Suprapubic skin (tissue), 4 donors: ENCODE results near the gene YLPM1. TPM values are rescaled to one million over a fixed set of nuclear protein-coding genes. Genes with fewer than 3 reads are reported as not detected.

Source experiments
- DNase-seq, 2 donors: peaks; one replicate each; pipeline ENCODE4 v3.0.0-alpha.2; 2019; ENCODE audit warnings: low spot score in 2 of 2
- H3K27ac ChIP-seq: fragments of 200-600 bp; sonication (generic); one replicate; pipeline ENCODE4 v1.5.1; 2019
- H3K27me3 ChIP-seq: fragments of 200-600 bp; sonication (generic); one replicate; pipeline ENCODE4 v1.5.1; 2019
- H3K36me3 ChIP-seq: fragments of 200-600 bp; sonication (generic); one replicate; pipeline ENCODE4 v1.5.1; 2019
- H3K4me1 ChIP-seq: fragments of 200-600 bp; sonication (generic); one replicate; pipeline ENCODE4 v1.5.1; 2019
- H3K4me3 ChIP-seq: fragments of 200-600 bp; sonication (generic); one replicate; pipeline ENCODE4 v1.5.1; 2019; ENCODE audit warnings: mild to moderate bottlenecking
- H3K9me3 ChIP-seq: fragments of 200-600 bp; sonication (generic); one replicate; pipeline ENCODE4 v1.5.1; 2019
- EP300 ChIP-seq: sonication (generic); formaldehyde crosslinking; IDR thresholded peaks from one replicate; pipeline ENCODE4 v1.6.1; 2017; ENCODE audit warnings: antibody characterized with exemption
- POLR2A ChIP-seq, 2 donors: fragments of 450-650 bp; IDR thresholded peaks; one replicate each; pipeline ENCODE4 v1.6.1; 2017; ENCODE audit warnings: antibody characterized with exemption in 2 of 2, mild to moderate bottlenecking in 2 of 2, moderate library complexity in 2 of 2
- POLR2AphosphoS5 ChIP-seq, 3 donors: sonication (generic); formaldehyde crosslinking; IDR thresholded peaks; one replicate each; pipeline ENCODE4 v1.6.1; 2017; ENCODE audit warnings: antibody characterized with exemption in 3 of 3
- WGBS: methylation state at CpG from one replicate; pipeline ENCODE4 v1.1.5; 2018; 5-methylcytosine and 5-hydroxymethylcytosine counted together
- total RNA-seq, 4 donors: library from RNA; depleted of rRNA; stranded (reverse); fragments of >200 nt; gene quantifications; one replicate each; pipeline ENCODE4 v1.1.0, GENCODE V29; 2016
- TF ChIP-seq, protein P1 (sequence below), 2 donors: fragments of 200-600 bp in 1 of 2; fragments of 450-650 bp in 1 of 2; sonication (generic) in 1 of 2; IDR thresholded peaks; one replicate each; pipeline ENCODE4 v1.5.1; 2016 to 2019; ENCODE audit warnings: antibody characterized with exemption in 2 of 2, mild to moderate bottlenecking in 1 of 2, moderate library complexity in 1 of 2

The YLPM1 gene
- total RNA-seq, 4 donors from 2014 or later, result 42.9 to 118 (median 58.2) TPM

DNA sequence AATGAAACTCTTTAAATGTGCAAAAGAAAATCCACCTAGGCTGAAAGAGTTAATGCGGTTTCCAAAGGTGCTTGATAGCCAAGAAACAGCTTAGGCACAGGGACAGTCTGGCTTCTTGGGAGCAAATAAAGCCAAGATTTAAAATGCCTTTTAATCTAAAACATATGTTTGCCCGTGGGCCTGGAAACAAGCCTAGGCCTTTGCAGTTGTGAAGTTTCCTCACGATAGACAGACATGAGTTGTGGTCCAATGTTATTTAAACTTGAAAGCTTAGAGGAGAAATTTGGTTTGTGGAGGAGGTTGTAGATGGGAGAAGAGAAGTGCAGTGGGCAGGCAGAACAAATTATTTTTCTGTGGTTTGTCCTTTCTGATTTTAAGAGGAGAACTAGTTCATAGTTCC, 83.1 kb downstream of the YLPM1 start:
- Histone ChIP-seq H3K27ac (no peak overlapping the region), H3K4me1 (peaks cover 20% of the 10 kb centered on the region), H3K9me3 (no peaks in the 10 kb centered on the region), H3K4me3 (no peak overlapping the region), H3K36me3 (no peaks in the 10 kb centered on the region), H3K27me3 (no peaks in the 10 kb centered on the region)
- no peak for DNase-seq
- 32% methylated on average over 3 of the region's 3 CpGs for WGBS
- TF ChIP-seq POLR2AphosphoS5 (IDR thresholded peaks at IDR 0.05) (no peak), EP300 (no peak), POLR2A (IDR thresholded peaks at IDR 0.05) (no peak)
- TF ChIP-seq, protein P1, sequence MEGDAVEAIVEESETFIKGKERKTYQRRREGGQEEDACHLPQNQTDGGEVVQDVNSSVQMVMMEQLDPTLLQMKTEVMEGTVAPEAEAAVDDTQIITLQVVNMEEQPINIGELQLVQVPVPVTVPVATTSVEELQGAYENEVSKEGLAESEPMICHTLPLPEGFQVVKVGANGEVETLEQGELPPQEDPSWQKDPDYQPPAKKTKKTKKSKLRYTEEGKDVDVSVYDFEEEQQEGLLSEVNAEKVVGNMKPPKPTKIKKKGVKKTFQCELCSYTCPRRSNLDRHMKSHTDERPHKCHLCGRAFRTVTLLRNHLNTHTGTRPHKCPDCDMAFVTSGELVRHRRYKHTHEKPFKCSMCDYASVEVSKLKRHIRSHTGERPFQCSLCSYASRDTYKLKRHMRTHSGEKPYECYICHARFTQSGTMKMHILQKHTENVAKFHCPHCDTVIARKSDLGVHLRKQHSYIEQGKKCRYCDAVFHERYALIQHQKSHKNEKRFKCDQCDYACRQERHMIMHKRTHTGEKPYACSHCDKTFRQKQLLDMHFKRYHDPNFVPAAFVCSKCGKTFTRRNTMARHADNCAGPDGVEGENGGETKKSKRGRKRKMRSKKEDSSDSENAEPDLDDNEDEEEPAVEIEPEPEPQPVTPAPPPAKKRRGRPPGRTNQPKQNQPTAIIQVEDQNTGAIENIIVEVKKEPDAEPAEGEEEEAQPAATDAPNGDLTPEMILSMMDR (IDR thresholded peaks at IDR 0.05), result no peak

DNA sequence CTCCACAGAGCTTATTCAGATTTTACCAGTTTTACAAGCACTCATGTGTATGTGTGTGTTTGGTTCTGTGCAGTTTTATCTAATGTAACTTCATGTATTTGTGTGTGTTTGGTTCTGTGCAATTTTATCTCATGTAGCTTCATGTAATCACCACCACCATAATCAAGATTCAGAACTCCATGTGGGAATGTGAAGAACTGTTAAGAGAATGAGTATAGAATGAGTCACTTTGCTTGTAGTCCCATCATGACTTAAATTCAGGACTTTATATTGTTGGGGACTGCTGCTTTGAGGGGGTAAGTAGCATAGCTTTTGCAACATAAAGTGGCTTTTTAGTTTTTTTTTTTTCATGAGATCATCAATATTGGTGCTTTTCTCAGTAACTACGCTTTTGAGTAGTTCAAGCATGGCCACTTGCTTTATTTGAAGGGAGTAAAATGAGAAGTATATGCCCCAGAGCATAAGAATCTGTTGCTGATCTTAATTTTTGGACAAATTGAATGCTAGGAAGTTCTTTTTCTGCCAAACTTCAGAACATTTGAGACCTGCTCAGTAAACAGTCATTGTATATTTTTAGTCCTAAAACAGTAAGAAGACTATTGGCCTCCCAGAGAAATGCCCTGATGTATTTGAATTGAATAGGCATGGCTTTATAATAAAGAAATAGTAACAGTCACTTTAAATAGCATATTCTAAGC, 84.0 kb downstream of the YLPM1 start:
- Histone ChIP-seq H3K4me1 (peaks cover 20% of the 10 kb centered on the region), H3K27me3 (no peaks in the 10 kb centered on the region), H3K9me3 (no peaks in the 10 kb centered on the region), H3K27ac (no peak overlapping the region), H3K36me3 (no peaks in the 10 kb centered on the region), H3K4me3 (no peak overlapping the region)
- TF ChIP-seq POLR2A (IDR thresholded peaks at IDR 0.05), result no peak
- TF ChIP-seq, protein P1 (IDR thresholded peaks at IDR 0.05), result no peak
- 98% methylated on average over 1 of the region's 1 CpG for WGBS
- no peak for DNase-seq

DNA sequence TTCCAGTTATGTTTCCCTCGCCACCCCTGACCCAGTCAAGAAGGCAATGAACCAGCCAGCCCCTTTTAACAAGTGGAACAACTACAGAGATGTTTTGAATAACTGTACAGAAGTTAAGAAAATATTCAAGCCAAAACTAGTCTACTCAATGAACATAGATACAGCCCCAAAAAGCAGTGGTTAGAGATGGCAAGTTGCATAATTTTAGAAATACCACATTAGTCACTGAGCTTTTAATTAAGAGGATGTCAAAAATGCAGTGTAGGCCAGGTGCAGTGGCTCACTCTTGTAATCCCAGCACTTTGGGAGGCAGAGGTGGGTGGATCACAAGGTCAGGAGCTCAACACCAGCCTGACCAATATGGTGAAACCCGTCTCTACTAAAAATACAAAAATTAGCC, 85.7 kb downstream of the YLPM1 start:
- Histone ChIP-seq H3K27ac (no peak overlapping the region), H3K4me3 (no peak overlapping the region), H3K9me3 (no peaks in the 10 kb centered on the region), H3K27me3 (no peaks in the 10 kb centered on the region), H3K4me1 (peaks cover 27% of the 10 kb centered on the region), H3K36me3 (no peaks in the 10 kb centered on the region)
- 93% methylated on average over 2 of the region's 2 CpGs for WGBS
- TF ChIP-seq POLR2AphosphoS5 (IDR thresholded peaks at IDR 0.05) (no peak), POLR2A (IDR thresholded peaks at IDR 0.05) (no peak), EP300 (no peak)
- TF ChIP-seq, protein P1 (IDR thresholded peaks at IDR 0.05), result no peak
- DNase-seq, result no peak

DNA sequence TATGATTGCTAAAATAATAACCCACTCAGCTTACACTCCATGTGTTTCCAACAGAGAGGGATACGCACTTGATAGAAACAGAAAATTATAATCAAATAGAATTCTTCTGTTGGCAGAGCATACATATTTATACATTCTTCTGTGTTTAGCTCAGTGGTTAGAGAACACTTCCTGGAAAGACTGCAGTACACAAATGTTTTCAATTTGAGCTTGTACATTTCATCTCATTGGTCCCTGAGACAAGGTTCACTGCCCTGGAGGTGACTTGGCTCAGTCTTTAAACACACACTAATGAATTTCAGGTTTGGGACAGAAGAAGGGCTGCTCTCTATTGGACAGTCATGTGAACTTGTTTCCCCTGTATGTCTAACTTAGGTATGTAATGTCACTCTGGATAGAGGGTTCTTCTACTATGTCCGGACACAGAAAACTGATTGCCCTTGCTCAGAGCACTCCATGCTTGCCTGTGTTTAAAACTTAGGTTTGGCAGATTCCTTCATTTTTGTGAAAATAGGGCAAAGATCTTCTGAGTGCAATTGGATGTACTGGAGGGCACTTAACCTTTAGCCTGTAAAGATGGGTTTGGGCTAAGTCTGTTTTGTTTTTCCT, 89.9 kb downstream of the YLPM1 start:
- WGBS, result 42% methylated on average over 2 of the region's 2 CpGs
- no peaks in the 10 kb centered on the region for H3K27me3 ChIP-seq
- H3K27ac ChIP-seq, result peak overlapping the region; percentile 28
- no peak for DNase-seq
- no peak overlapping the region for H3K4me3 ChIP-seq
- no peak for TF ChIP-seq EP300
- no peak for TF ChIP-seq POLR2AphosphoS5 (IDR thresholded peaks at IDR 0.05)
- TF ChIP-seq POLR2A (IDR thresholded peaks at IDR 0.05), result no peak
- TF ChIP-seq, protein P1 (IDR thresholded peaks at IDR 0.05), result no peak
- H3K9me3 ChIP-seq, result no peaks in the 10 kb centered on the region
- H3K36me3 ChIP-seq, result no peaks in the 10 kb centered on the region
- H3K4me1 ChIP-seq, result peaks cover 15% of the 10 kb centered on the region

DNA sequence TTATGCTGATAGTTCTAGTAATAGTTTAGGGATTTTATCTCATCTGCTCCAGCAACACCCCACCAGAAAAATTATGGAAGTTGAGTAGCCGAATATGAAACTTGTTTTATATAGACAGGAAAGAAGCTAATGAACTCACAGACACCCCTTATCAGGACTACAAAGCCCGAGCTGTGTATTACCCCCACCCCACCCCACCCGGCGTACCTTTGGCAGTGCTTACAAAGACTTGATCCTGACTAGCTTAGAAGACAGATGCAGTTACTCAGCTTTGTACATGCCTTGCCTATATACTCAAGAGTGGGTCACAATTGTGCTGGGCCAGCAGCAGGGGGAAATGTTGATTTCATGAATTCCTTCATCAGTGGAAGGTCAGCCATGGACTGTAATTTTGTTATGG, 90.5 kb downstream of the YLPM1 start:
- 49% methylated on average over 4 of the region's 4 CpGs for WGBS
- Histone ChIP-seq H3K27ac (no peak overlapping the region), H3K36me3 (no peaks in the 10 kb centered on the region), H3K9me3 (no peaks in the 10 kb centered on the region), H3K27me3 (no peaks in the 10 kb centered on the region), H3K4me3 (no peak overlapping the region), H3K4me1 (peaks cover 15% of the 10 kb centered on the region)
- no peak for TF ChIP-seq EP300
- DNase-seq, result no peak
